A549 (cell line): ENCODE data around the gene VIPR2.

ENCODE experiments used
- CTCF ChIP-seq: fragments of >200 bp; sonication (Bioruptor Twin); formaldehyde crosslinking; IDR thresholded peaks from 3 replicates; pipeline ENCODE4 v1.5.1; 2016
- REST ChIP-seq: fragments of 200-600 bp; sonication (generic); IDR thresholded peaks from 2 replicates; pipeline ENCODE4 v1.6.1; 2016; ENCODE audit warnings: antibody characterized with exemption, mild to moderate bottlenecking, moderate library complexity

DNA sequence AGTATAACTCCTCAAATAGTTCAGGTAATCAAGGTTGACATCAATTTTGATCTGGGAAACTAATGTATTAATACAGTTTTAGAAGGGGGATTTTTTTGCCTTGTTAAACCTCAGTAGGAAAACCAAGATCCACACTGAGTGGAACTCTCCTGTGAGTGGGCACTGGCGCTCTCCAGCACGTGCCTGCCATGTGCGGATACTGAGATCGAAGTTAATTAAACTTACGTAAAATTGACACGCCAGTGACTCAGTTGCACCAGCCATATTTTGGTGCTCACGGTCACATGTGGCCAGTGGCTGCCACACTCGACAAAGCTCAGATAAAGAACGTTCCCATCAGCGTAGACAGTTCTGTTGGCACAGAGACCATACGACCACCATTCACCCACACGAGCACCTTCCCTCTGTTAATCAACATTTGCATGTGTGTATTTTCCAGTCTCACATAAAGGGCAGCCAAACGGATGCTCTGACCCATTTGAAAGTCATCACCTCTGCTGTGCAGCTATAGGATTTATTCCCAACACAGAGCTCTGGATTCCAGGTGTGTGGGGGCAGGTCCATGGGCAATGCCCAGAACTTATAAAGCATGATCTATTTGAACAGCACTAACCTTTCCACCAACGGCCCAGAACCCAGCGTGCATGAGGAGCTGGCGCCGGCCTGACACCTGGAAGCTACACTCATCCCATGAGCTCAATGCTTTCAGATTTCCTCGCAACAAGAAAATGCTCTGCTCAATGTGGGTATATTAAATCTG, 77.7 kb downstream of the VIPR2 start:
- TF ChIP-seq REST (no peak), CTCF (no peak)
